DMS114 treated with DMSO at 0.1 percent for 48 hours (cell line): ENCODE data around the gene UBE2B.
"Not testable (repeated sequence)": the region's sequence is repeated elsewhere in the genome, so short reads cannot be mapped to it uniquely, and the experiment has no call there.

ENCODE experiments used
- DNase-seq: peaks from one replicate; lab custom pipeline; 2025; ENCODE audit not compliant: unreplicated experiment; lab: John Stamatoyannopoulos, UW

The UBE2B gene

GRCh38 chr5:134398609-134399155, 27.3 kb downstream of the UBE2B start:
- no peak for DNase-seq

- DNase-seq: no peak
Measured at GRCh38 chr5:134403951-134404350, 32.6 kb downstream of the UBE2B start.

GRCh38 chr5:134406390-134406789, 35.0 kb downstream of the UBE2B start:
- DNase-seq: no peak

GRCh38 chr5:134409321-134409720, 38.0 kb downstream of the UBE2B start:
- DNase-seq: no peak

- no peak for DNase-seq
Measured at GRCh38 chr5:134410822-134411221, 39.5 kb downstream of the UBE2B start.

- DNase-seq: no peak
Measured at GRCh38 chr5:134411228-134411545, 39.8 kb downstream of the UBE2B start.

- DNase-seq: peak; percentile 79
Measured at GRCh38 chr5:134411546-134412266, 40.3 kb downstream of the UBE2B start, which contains the start of gene CDKN2AIPNL. TSS of gene CDKN2AIPNL (minus strand) at chr5:134411881. CDS start at chr5:134411854, 27 bp downstream.

GRCh38 chr5:134413046-134413445, 41.7 kb downstream of the UBE2B start:
- DNase-seq: no peak

GRCh38 chr5:134417707-134418106, 46.3 kb downstream of the UBE2B start:
- no peak for DNase-seq

- DNase-seq: no peak
Measured at GRCh38 chr5:134418958-134419357, 47.6 kb downstream of the UBE2B start.

- DNase-seq: no peak
Measured at GRCh38 chr5:134420343-134420742, 49.0 kb downstream of the UBE2B start.

GRCh38 chr5:134421038-134421437, 49.7 kb downstream of the UBE2B start:
- not testable (repeated sequence) for DNase-seq

- no peak for DNase-seq
Measured at GRCh38 chr5:134422791-134423365, 51.5 kb downstream of the UBE2B start.

- DNase-seq: no peak
Measured at GRCh38 chr5:134423376-134423775, 52.0 kb downstream of the UBE2B start.

- DNase-seq: no peak
Measured at GRCh38 chr5:134426361-134426760, 55.0 kb downstream of the UBE2B start.

- DNase-seq: no peak
Measured at GRCh38 chr5:134427540-134428041, 56.2 kb downstream of the UBE2B start.

- no peak for DNase-seq
Measured at GRCh38 chr5:134430001-134430569, 58.7 kb downstream of the UBE2B start.

GRCh38 chr5:134432174-134432573, 60.8 kb downstream of the UBE2B start:
- DNase-seq: no peak

GRCh38 chr5:134432677-134433359, 61.4 kb downstream of the UBE2B start:
- no peak for DNase-seq

- DNase-seq: no peak
Measured at GRCh38 chr5:134435560-134435959, 64.2 kb downstream of the UBE2B start.

GRCh38 chr5:134436523-134437339, 65.4 kb downstream of the UBE2B start:
- no peak for DNase-seq
